ENCODE results near the gene KRT36. TPM values are rescaled to one million over a fixed set of nuclear protein-coding genes. Genes with fewer than 3 reads are reported as not detected.

The KRT36 gene
- total RNA-seq, 2 experiments from 2014 or later = not detected

GRCh38 chr17:41530062-41531048 is 40.6 kb upstream of the KRT36 start:
- H3K4me3 Mint-ChIP-seq = no peak overlapping the region
- H3K9me3 Mint-ChIP-seq = no peaks in the 10 kb centered on the region
- no peak for DNase-seq
- ChIA-PET POLR2A (no interaction called here), CTCF (interaction anchor here (1.2 kb wide), 1 partner anchor 18 kb away, joined by 3 read pairs; no protein-coding TSS in a partner anchor)
- no peaks in the 10 kb centered on the region for H3K36me3 Mint-ChIP-seq (ENCODE audit: low read depth)
- no peak overlapping the region for H3K27ac Mint-ChIP-seq
- peaks cover 3% of the 10 kb centered on the region for H3K4me1 Mint-ChIP-seq
- H3K27me3 Mint-ChIP-seq = peaks cover 59% of the 10 kb centered on the region

DNA sequence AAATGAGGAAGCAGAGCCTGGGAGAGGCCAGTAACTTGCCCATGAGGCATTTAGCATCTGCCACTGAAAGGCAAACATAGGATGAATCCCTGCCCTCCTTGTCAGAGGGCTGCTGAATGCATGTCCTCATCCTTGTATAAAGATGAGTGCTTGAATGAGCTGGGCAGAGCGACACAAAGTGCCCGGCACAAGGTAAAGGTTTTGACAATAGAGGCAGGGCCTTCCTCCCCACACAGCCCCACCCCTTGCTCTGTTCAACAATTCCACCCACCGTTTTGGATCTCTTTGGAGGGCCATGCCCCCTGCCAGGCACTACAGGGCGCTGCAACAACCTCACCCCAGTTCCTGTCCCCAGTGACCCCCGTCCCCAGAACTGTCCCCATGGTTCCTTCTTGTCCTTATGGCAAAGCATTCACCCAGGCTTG is 39.8 kb upstream of the KRT36 start:
- Mint-ChIP-seq H3K36me3 (ENCODE audit: low read depth) (no peaks in the 10 kb centered on the region), H3K4me1 (peaks cover 3% of the 10 kb centered on the region), H3K9me3 (no peaks in the 10 kb centered on the region), H3K27ac (no peak overlapping the region), H3K4me3 (no peak overlapping the region), H3K27me3 (peaks cover 56% of the 10 kb centered on the region)
- ChIA-PET CTCF (interaction anchor here (0.5 to 1.2 kb wide), 2 partner anchors 19 to 63 kb away, joined by 3 read pairs; no protein-coding TSS in a partner anchor), POLR2A (no interaction called here)
- no peak for DNase-seq

DNA sequence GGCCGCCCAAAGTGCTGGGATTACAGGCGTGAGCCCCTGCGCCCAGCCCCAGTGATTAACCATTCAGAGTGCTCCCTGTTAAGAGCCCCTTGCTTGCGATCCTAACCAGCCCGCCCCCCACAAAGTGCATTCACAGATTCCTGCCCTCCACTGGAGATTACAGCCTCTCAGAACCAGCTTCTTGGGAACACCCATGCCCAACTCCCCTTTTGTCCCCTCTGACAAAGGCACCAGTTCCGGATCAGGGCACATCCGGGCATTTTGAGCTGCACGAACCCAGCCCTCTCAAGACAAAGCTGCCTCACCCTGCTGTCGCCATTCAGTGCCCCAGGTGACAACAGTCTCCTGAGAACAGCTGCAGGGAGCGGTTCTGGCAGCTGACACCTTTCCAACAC is 39.2 kb upstream of the KRT36 start:
- CTCF ChIA-PET = interaction anchor here (1.2 kb wide), 1 partner anchor 20 kb away, joined by 3 read pairs; no protein-coding TSS in a partner anchor
- H3K9me3 Mint-ChIP-seq = no peaks in the 10 kb centered on the region
- peaks cover 56% of the 10 kb centered on the region for H3K27me3 Mint-ChIP-seq
- H3K4me1 Mint-ChIP-seq = peaks cover 3% of the 10 kb centered on the region
- POLR2A ChIA-PET = no interaction called here
- H3K4me3 Mint-ChIP-seq = no peak overlapping the region
- no peaks in the 10 kb centered on the region for H3K36me3 Mint-ChIP-seq (ENCODE audit: low read depth)
- no peak for DNase-seq
- H3K27ac Mint-ChIP-seq = no peak overlapping the region

GRCh38 chr17:41527063-41528023 is 37.6 kb upstream of the KRT36 start:
- H3K27ac Mint-ChIP-seq = no peak overlapping the region
- peaks cover 48% of the 10 kb centered on the region for H3K27me3 Mint-ChIP-seq
- no peaks in the 10 kb centered on the region for H3K36me3 Mint-ChIP-seq (ENCODE audit: low read depth)
- H3K4me1 Mint-ChIP-seq = peaks cover 3% of the 10 kb centered on the region
- CTCF ChIA-PET = no interaction called here
- no peak for DNase-seq
- H3K4me3 Mint-ChIP-seq = no peak overlapping the region
- POLR2A ChIA-PET = no interaction called here
- no peaks in the 10 kb centered on the region for H3K9me3 Mint-ChIP-seq

- H3K36me3 Mint-ChIP-seq (ENCODE audit: low read depth) = no peaks in the 10 kb centered on the region
- no peak overlapping the region for H3K4me3 Mint-ChIP-seq
- no peak overlapping the region for H3K27ac Mint-ChIP-seq
- no peak for DNase-seq
- H3K4me1 Mint-ChIP-seq = peaks cover 3% of the 10 kb centered on the region
- ChIA-PET POLR2A (no interaction called here), CTCF (no interaction called here)
- H3K9me3 Mint-ChIP-seq = no peaks in the 10 kb centered on the region
- peaks cover 27% of the 10 kb centered on the region for H3K27me3 Mint-ChIP-seq
Measured at GRCh38 chr17:41524261-41524660, 34.6 kb upstream of the KRT36 start.

GRCh38 chr17:41523787-41524186 is 34.1 kb upstream of the KRT36 start:
- no peaks in the 10 kb centered on the region for H3K36me3 Mint-ChIP-seq (ENCODE audit: low read depth)
- H3K4me3 Mint-ChIP-seq = no peak overlapping the region
- no peak for DNase-seq
- H3K27me3 Mint-ChIP-seq = peaks cover 22% of the 10 kb centered on the region
- H3K9me3 Mint-ChIP-seq = no peaks in the 10 kb centered on the region
- POLR2A ChIA-PET = no interaction called here
- peaks cover 3% of the 10 kb centered on the region for H3K4me1 Mint-ChIP-seq
- CTCF ChIA-PET = no interaction called here
- H3K27ac Mint-ChIP-seq = no peak overlapping the region

DNA sequence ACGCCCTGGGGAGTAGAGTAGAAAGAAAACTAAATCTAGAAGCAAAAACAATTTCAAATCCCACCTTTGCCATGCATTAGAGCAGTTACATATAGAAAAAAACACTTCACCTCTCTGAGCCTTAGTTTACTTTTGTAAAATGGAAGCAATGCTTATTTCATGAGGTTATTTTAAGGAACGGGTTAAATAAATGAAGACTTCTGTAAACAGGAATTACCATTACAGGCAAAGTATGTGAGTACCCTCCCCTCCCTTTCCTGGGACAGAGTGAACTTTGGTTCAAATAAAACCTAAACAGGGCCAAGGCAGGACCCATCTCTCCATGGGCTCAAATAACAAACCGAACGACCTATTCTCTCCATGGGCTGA is 33.5 kb upstream of the KRT36 start:
- no peak overlapping the region for H3K4me3 Mint-ChIP-seq
- CTCF ChIA-PET = no interaction called here
- no peak overlapping the region for H3K27ac Mint-ChIP-seq
- POLR2A ChIA-PET = no interaction called here
- H3K27me3 Mint-ChIP-seq = peaks cover 16% of the 10 kb centered on the region
- H3K36me3 Mint-ChIP-seq (ENCODE audit: low read depth) = no peaks in the 10 kb centered on the region
- H3K4me1 Mint-ChIP-seq = peaks cover 1% of the 10 kb centered on the region
- DNase-seq = no peak
- no peaks in the 10 kb centered on the region for H3K9me3 Mint-ChIP-seq

GRCh38 chr17:41522301-41523224 is 32.9 kb upstream of the KRT36 start:
- POLR2A ChIA-PET = no interaction called here
- CTCF ChIA-PET = no interaction called here
- no peak overlapping the region for H3K27ac Mint-ChIP-seq
- H3K9me3 Mint-ChIP-seq = no peaks in the 10 kb centered on the region
- no peak for DNase-seq
- peaks cover 1% of the 10 kb centered on the region for H3K4me1 Mint-ChIP-seq
- no peaks in the 10 kb centered on the region for H3K36me3 Mint-ChIP-seq (ENCODE audit: low read depth)
- peaks cover 14% of the 10 kb centered on the region for H3K27me3 Mint-ChIP-seq
- no peak overlapping the region for H3K4me3 Mint-ChIP-seq

DNA sequence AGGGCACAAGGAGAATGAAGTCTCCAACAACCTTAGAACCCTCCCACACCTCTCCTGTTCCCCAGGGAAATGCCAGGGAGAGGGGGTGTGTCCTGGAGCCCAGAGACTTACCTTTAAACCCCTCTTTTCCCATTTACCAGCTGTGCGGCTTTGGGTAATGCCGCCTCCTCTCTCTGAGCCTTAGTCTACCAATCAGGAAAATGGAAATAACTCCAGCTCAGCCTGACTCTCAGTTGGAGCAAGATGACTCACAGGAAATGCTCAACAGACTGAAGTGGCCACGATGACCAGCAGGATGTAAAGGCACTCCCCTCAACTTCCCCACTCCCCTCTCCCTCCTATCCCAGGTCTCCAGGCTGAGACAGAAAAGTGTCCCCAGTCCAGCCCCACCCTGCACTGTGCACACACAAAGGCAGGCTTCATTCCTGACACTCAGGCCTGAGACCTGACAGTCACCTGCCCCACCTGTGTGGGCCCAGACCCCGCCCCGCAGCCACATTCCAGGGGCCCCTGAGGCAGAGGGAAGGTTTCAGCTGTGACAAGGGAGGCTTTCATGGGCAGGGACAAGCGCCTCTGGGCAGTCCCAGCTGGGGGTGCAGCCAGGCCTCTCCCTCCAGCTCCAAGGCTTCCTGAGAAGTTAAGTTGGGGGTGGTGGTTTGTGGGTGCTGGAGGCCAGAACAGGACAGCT is 32.0 kb upstream of the KRT36 start:
- no peaks in the 10 kb centered on the region for H3K36me3 Mint-ChIP-seq (ENCODE audit: low read depth)
- ChIA-PET POLR2A (no interaction called here), CTCF (no interaction called here)
- no peaks in the 10 kb centered on the region for H3K4me1 Mint-ChIP-seq
- H3K27ac Mint-ChIP-seq = no peak overlapping the region
- H3K27me3 Mint-ChIP-seq = peaks cover 6% of the 10 kb centered on the region
- no peak for DNase-seq
- H3K4me3 Mint-ChIP-seq = no peak overlapping the region
- H3K9me3 Mint-ChIP-seq = no peaks in the 10 kb centered on the region

- POLR2A ChIA-PET = no interaction called here
- H3K9me3 Mint-ChIP-seq = no peaks in the 10 kb centered on the region
- DNase-seq = no peak
- CTCF ChIA-PET = no interaction called here
- no peaks in the 10 kb centered on the region for H3K36me3 Mint-ChIP-seq (ENCODE audit: low read depth)
- no peak overlapping the region for H3K4me3 Mint-ChIP-seq
- no peak overlapping the region for H3K27ac Mint-ChIP-seq
- peaks cover 5% of the 10 kb centered on the region for H3K27me3 Mint-ChIP-seq
- H3K4me1 Mint-ChIP-seq = no peaks in the 10 kb centered on the region
Measured at GRCh38 chr17:41520821-41521521, 31.3 kb upstream of the KRT36 start.

DNA sequence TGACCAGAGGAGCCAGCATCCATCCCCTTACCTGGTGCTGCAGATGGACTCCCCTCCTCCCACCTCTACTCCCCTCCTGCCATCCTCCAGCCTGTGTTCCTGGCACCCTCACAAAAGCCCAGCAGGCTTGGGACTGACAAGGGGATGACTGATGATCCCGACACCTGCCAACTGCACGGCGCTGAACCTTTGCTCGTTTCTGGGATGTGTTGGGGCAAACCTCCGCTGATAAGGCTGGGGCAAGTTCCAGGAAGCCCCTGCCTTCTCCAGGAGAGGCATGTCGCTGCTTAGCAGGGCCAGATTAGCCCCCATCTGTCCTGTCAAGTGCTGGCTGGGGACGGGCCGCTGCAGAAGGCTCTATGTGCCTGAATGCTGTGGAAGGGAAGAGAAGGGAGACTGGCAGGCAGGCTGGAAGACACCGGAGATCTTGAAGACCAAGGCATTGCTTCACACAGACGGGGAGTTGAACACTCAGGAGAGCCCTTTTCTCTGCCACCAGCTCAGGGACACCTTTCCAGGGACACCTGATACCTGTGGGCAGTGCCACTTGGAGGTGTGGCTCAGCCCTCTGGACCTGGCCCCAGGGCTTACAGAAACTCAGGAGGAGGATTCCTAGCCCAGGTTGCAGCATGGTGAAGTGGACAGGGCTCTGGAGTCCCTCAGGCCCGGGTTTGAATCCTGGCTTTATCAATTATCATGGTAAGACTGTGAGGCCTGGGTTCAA is 30.0 kb upstream of the KRT36 start:
- ChIA-PET CTCF (no interaction called here), POLR2A (no interaction called here)
- DNase-seq = no peak
- H3K4me1 Mint-ChIP-seq = no peaks in the 10 kb centered on the region
- H3K27ac Mint-ChIP-seq = no peak overlapping the region
- H3K9me3 Mint-ChIP-seq = no peaks in the 10 kb centered on the region
- H3K27me3 Mint-ChIP-seq = no peaks in the 10 kb centered on the region
- no peak overlapping the region for H3K4me3 Mint-ChIP-seq
- no peaks in the 10 kb centered on the region for H3K36me3 Mint-ChIP-seq (ENCODE audit: low read depth)

Measured in activated CD4-positive, alpha-beta memory T cell treated with anti-CD3 and anti-CD28 coated beads, Interleukin-2, amount 10 ng/mL, durations not matched to agents 7 days and 5 days (primary cell).